Lower leg skin (tissue), 4 donors: ENCODE measurements around the gene PLCB1. TPM values are rescaled to one million over a fixed set of nuclear protein-coding genes. Genes with fewer than 3 reads are reported as not detected.

Experiments
- DNase-seq, 2 donors: peaks; one replicate each; pipeline ENCODE4 v3.0.0-alpha.2; 2019; ENCODE audit warnings: low spot score in 2 of 2
- H3K4me3 ChIP-seq: fragments of 200-600 bp; sonication (generic); 2 replicates; pipeline ENCODE4 v1.5.1; 2017; ENCODE audit warnings: mild to moderate bottlenecking, low read depth; ENCODE audit not compliant: poor library complexity, severe bottlenecking
- POLR2A ChIP-seq, 2 donors: fragments of 450-650 bp; IDR thresholded peaks; one replicate each; pipeline ENCODE4 v1.6.1; 2016 to 2017; ENCODE audit warnings: antibody characterized with exemption in 2 of 2, mild to moderate bottlenecking in 1 of 2, moderate library complexity in 1 of 2
- WGBS, 2 donors: methylation state at CpG; one replicate each; pipeline ENCODE4 v1.1.5; 2018; 5-methylcytosine and 5-hydroxymethylcytosine counted together
- intact Hi-C: fragments of 100-400 bp; cut with DNase I; formaldehyde crosslinking; loops from one replicate; pipeline ENCODE4 v1.15.0; 2023; ENCODE audit warnings: low total_unique reads
- total RNA-seq, 4 donors: library from RNA; depleted of rRNA; stranded (reverse); fragments of >200 nt; gene quantifications; one replicate each; pipeline ENCODE4 v1.1.0, GENCODE V29; 2016
- TF ChIP-seq, protein P1 (sequence below), 3 donors: fragments of 450-650 bp; IDR thresholded peaks; one replicate each; pipeline ENCODE4 v1.5.1; 2016; ENCODE audit warnings: antibody characterized with exemption in 3 of 3, mild to moderate bottlenecking in 3 of 3, moderate library complexity in 2 of 3

PLCB1 gene
- total RNA-seq, 4 donors from 2014 or later: 4.1 to 16.2 (median 9.1) TPM

DNA sequence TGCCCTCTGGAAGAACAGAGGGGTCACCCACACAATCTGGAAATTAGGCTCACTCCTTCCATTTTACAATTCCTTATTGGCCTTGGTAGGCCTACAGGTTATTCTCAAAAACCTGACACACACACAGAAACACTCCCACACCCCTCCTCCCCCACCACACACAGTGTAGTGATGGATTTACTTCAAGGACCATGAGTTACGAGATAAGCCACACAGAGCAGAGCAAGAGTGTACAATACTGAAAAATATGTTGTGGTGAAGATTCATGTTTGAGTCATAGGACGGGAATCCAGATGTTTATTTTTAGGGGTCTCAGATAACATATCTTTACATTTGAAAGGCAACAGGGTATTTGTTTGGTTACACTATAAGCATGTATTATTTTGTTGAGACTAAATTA lies 291.9 kb downstream of the PLCB1 start:
- DNase-seq: no peak
- no peak for TF ChIP-seq POLR2A (IDR thresholded peaks at IDR 0.05)
- TF ChIP-seq, protein P1, sequence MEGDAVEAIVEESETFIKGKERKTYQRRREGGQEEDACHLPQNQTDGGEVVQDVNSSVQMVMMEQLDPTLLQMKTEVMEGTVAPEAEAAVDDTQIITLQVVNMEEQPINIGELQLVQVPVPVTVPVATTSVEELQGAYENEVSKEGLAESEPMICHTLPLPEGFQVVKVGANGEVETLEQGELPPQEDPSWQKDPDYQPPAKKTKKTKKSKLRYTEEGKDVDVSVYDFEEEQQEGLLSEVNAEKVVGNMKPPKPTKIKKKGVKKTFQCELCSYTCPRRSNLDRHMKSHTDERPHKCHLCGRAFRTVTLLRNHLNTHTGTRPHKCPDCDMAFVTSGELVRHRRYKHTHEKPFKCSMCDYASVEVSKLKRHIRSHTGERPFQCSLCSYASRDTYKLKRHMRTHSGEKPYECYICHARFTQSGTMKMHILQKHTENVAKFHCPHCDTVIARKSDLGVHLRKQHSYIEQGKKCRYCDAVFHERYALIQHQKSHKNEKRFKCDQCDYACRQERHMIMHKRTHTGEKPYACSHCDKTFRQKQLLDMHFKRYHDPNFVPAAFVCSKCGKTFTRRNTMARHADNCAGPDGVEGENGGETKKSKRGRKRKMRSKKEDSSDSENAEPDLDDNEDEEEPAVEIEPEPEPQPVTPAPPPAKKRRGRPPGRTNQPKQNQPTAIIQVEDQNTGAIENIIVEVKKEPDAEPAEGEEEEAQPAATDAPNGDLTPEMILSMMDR (IDR thresholded peaks at IDR 0.05): no peak
- WGBS, 2 donors: 81 to 89% methylated on average over 2 of the region's 2 CpGs
- no peak overlapping the region for H3K4me3 ChIP-seq
- intact Hi-C loops: no loop called here

- 56 to 66% methylated on average over 4 of the region's 4 CpGs for WGBS, 2 donors
Observed at GRCh38 chr20:8425016-8425415, 292.9 kb downstream of the PLCB1 start.

GRCh38 chr20:8425802-8426201 lies 293.7 kb downstream of the PLCB1 start:
- no peak for DNase-seq
- intact Hi-C loops: no loop called here
- TF ChIP-seq, protein P1 (IDR thresholded peaks at IDR 0.05): no peak
- TF ChIP-seq POLR2A (IDR thresholded peaks at IDR 0.05): no peak
- no peak overlapping the region for H3K4me3 ChIP-seq
- 93 to 94% methylated on average over 4 of the region's 4 CpGs for WGBS, 2 donors

More at GRCh38 chr20:8425016-8425415, 292.9 kb downstream of the PLCB1 start:
- intact Hi-C loops: no loop called here
- no peak overlapping the region for H3K4me3 ChIP-seq
- DNase-seq: no peak
- TF ChIP-seq, protein P1 (IDR thresholded peaks at IDR 0.05): no peak
- no peak for TF ChIP-seq POLR2A (IDR thresholded peaks at IDR 0.05)

GRCh38 chr20:8427419-8428040 lies 295.5 kb downstream of the PLCB1 start:
- TF ChIP-seq, protein P1 (IDR thresholded peaks at IDR 0.05): no peak
- TF ChIP-seq POLR2A (IDR thresholded peaks at IDR 0.05): no peak
- DNase-seq: no peak
- intact Hi-C loops: no loop called here
- H3K4me3 ChIP-seq: no peak overlapping the region
- WGBS, 2 donors: 67 to 74% methylated on average over 2 of the region's 2 CpGs

- no peak for TF ChIP-seq POLR2A (IDR thresholded peaks at IDR 0.05)
- TF ChIP-seq, protein P1 (IDR thresholded peaks at IDR 0.05): no peak
- 78 to 82% methylated on average over 3 of the region's 3 CpGs for WGBS, 2 donors
- DNase-seq: no peak
- no peak overlapping the region for H3K4me3 ChIP-seq
- intact Hi-C loops: no loop called here
Observed at GRCh38 chr20:8428988-8429387, 296.9 kb downstream of the PLCB1 start.
